CD4-positive, alpha-beta T cell treated with Interleukin-6 at 100 ng/mL for 8 hours (primary cell): Measurements from ENCODE around the gene SLX1A.
"Not testable (repeated sequence)": the region's sequence is repeated elsewhere in the genome, so short reads cannot be mapped to it uniquely, and the experiment has no call there.

ENCODE experiments used
- DNase-seq: peaks from one replicate; pipeline ENCODE4 v3.0.0-alpha.2; 2020; ENCODE audit warnings: mixed read lengths, low spot score

Gene SLX1A

GRCh38 chr16:30193615-30194014, at the start of gene SLX1A, which contains the start of gene BOLA2B:
Gene SLX1A (plus strand): TSS chr16:30193875. CDS start chr16:30194085, 210 bp downstream.
Gene BOLA2B (minus strand): TSS chr16:30193666. CDS start chr16:30193595, 71 bp downstream.
- not testable (repeated sequence) for DNase-seq

- no peak for DNase-seq
These were observed 49.7 kb upstream of the SLX1A start for GRCh38 chr16:30144017-30144416.

- no peak for DNase-seq
These were observed 48.8 kb upstream of the SLX1A start for GRCh38 chr16:30144917-30145316.

GRCh38 chr16:30145657-30146056, 48.0 kb upstream of the SLX1A start:
- DNase-seq: no peak

- DNase-seq: no peak
These were observed 45.7 kb upstream of the SLX1A start for GRCh38 chr16:30147843-30148510.

- no peak for DNase-seq
These were observed 44.3 kb upstream of the SLX1A start for GRCh38 chr16:30149250-30149930.

GRCh38 chr16:30151091-30151490, 42.6 kb upstream of the SLX1A start:
- DNase-seq: no peak

- no peak for DNase-seq
These were observed 41.2 kb upstream of the SLX1A start for GRCh38 chr16:30152517-30152916.

GRCh38 chr16:30155188-30155587, 38.5 kb upstream of the SLX1A start:
- no peak for DNase-seq

GRCh38 chr16:30157214-30157613, 36.5 kb upstream of the SLX1A start:
- DNase-seq: no peak

GRCh38 chr16:30163538-30163937, 30.1 kb upstream of the SLX1A start:
- no peak for DNase-seq

GRCh38 chr16:30166202-30166902, 27.3 kb upstream of the SLX1A start:
- DNase-seq: peak; percentile 7

GRCh38 chr16:30168746-30169145, 24.9 kb upstream of the SLX1A start:
- not testable (repeated sequence) for DNase-seq

- DNase-seq: not testable (repeated sequence)
These were observed 24.3 kb upstream of the SLX1A start for GRCh38 chr16:30169416-30169815.

GRCh38 chr16:30170145-30170544, 23.5 kb upstream of the SLX1A start:
- not testable (repeated sequence) for DNase-seq

- DNase-seq: no peak
These were observed 20.6 kb upstream of the SLX1A start for GRCh38 chr16:30173054-30173453.

GRCh38 chr16:30176876-30177275, 16.8 kb upstream of the SLX1A start:
- not testable (repeated sequence) for DNase-seq

- DNase-seq: no peak
These were observed 14.5 kb upstream of the SLX1A start for GRCh38 chr16:30179195-30179594.

- no peak for DNase-seq
These were observed 13.7 kb upstream of the SLX1A start for GRCh38 chr16:30179931-30180330.

GRCh38 chr16:30180741-30181140, 12.9 kb upstream of the SLX1A start:
- no peak for DNase-seq

GRCh38 chr16:30183233-30184095, 10.2 kb upstream of the SLX1A start, which contains the start of gene CORO1A:
Gene CORO1A (plus strand): TSS chr16:30183602. CDS start chr16:30185210, 1,608 bp downstream.
- peak; percentile 82 for DNase-seq
